ENCODE measurements around the gene GOLGA3.
"Not testable (repeated sequence)": the region's sequence is repeated elsewhere in the genome, so short reads cannot be mapped to it uniquely, and the experiment has no call there.

The GOLGA3 gene

DNA sequence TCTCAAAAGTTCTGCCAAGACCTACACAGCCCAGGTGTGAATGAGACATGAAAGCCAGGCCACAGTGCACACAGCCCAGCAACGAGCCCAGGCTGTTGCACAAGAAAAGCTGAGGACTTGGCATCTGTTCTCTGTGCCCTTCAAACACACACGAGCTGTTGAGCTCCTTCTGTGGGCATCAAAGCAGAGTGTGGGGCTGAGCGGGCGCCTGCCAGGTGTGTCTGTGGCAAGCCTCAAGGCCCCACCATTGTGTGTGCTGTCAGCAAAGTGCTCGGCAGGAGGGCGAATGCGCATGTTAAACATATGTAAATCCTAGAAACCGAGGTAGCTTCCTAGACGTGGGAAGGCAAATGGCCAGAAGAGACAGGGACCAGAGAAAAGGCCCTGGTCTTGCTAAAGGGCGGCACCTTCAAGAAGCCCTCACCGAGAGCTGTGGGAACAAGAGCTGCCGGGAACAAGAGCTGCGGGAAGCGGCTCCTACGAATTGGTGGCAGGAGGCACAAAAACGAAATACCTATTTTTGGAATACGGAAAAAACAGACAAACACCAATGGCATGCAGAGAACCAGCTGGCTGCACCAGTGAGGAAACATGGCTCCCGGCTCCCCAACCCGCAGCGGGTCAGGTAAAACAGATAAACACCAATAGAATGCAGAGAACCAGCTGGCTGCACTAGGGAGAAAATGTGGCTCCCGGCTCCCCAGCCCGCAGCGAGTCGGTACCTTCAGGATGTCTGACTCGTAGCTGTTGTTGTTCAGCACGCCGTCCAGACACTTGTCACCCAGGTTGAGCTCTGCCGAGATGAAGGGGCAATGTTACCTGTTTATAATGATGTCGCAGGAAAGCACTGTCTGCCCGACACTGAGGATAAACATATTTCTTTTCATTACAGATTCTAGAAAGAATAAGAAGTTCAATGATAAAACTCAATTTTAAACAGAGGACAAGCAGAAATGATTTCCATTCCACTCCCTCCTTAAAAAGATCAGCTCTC lies 19.0 kb upstream of the GOLGA3 start:
- DNase-seq (ENCODE audit: low read depth, low spot score): no peak

GRCh38 chr12:132844681-132845080 lies 16.0 kb upstream of the GOLGA3 start:
- not testable (repeated sequence) for DNase-seq (ENCODE audit: low read depth, low spot score)

DNA sequence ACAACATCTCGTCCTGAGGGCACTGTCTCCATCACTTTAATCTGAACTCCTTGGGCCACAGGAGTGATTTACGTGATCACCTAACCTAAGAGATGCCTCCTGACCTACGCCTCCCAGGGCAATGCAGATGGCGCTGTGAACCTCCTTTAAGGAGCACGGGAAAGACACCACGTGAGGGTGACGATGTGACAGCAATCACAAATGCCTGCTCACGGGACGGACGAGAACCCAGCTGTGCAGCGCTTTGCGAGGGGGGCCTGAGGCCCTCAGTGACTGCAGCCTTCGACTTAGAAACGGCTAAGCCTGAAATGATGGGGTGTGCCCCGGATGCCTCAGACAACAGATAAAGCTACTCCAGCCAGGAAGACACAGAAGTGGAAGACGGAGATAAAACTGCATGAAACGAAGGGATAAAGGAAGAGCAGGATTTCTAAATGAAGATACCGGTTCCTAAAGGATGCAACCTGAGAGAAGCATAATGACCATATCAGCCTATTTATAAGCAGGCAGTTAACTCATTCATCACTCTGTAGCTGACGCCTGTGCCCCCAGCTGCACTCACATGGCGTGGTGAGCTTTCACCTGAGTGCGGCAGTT lies 13.9 kb upstream of the GOLGA3 start:
- no peak for DNase-seq (ENCODE audit: low read depth, low spot score)

DNA sequence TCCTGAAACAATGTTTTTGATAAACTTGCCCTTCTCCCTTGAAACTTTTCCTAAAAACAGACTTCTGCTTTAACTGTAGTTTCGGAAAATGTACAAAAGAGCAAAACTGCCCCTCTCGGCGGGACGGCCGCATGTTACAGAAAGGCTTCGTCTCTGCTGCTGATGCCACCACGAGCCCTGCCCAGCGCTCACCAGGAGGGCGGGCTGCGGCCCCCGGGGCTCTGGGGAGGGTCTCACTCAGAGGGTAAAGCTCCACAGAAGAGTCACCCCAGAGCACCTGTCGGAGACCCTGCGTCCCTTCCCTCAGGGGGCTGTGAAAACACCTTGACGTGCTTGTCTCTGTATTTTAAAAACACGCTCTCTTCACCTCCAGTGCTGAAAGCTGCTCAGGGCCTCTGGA lies 12.5 kb upstream of the GOLGA3 start:
- DNase-seq (ENCODE audit: low read depth, low spot score): no peak

DNA sequence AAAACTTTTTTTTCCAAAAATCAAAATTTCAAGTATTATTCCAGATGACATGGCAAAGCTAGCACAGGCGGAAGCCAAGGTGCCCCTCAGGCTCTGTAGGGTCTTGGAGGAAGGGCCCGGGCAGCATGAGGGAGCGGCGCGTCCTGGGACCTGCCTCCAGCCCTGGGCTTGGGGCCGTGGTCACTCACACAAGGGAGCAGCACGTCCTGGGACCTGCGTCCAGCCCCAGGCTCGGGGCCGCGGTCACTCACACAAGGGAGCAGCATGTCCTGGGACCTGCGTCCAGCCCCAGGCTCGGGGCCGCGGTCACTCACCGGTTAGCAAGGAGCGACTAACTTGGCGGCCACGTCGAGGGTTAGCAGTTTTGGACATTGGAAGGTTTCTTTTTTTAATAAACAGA lies 11.9 kb upstream of the GOLGA3 start:
- DNase-seq (ENCODE audit: low read depth, low spot score): no peak

DNA sequence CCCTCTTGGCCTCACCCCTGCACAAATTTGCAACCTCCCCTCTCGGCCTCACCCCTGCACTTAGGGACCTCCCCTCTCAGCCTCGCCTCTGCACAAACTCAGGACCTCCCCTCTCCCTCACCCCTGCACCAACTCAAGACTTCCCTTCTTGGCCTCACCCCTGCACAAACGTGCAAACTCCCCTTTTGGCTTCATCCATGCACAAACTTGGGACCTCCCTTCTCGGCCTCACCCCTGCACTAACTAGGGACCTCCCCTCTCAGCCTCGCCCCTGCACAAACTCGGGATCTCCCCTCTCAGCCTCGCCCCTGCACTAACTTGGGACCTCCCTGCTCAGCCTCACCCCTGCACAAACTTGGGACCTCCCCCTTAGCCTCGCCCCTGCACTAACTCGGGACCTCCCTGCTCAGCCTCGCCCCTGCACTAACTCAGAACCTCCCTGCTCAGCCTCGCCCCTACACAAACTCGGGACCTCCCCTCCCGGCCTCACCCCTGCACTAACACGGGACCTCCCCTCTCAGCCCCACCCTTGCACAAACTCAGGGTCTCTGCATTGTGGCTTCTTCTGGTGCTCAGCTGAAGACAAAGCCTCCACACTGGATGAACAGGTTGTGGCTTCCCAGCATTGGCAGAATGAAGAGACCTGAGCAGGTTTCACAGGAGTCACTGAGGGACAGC lies 11.0 kb upstream of the GOLGA3 start:
- no peak for DNase-seq (ENCODE audit: low read depth, low spot score)

DNA sequence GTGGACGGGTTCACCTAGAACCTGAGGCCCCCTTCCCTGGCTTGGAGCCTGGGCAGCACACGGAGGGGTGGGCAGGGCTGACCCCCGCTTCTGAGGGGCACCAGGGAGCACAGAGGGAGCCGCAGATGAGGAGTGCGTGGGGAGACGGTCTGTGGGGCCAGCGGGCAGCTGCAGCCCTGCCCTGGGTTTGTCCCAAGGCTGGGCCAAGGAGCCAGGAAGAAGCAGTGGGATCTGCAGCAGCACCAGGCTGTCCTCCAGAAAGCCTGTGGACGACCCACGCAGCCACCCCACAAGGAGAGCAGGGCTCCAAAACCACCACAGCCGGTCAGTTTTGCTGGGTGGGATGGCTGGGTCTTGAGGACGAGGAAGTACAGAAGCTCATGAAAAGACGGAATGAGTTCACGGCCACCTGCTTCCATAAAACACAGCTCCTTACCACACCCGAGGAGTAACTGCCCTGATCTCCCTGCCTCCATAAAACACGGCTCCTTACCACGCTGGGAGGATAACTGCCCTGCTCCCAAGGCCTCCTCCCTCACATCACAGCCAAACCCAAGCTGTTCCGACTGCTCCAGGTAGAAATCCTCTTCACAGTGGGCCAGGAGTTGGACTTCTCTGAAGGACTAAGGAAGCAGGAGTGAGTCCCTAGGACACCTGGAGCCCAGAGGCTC lies 9.9 kb upstream of the GOLGA3 start:
- no peak for DNase-seq (ENCODE audit: low read depth, low spot score)

DNA sequence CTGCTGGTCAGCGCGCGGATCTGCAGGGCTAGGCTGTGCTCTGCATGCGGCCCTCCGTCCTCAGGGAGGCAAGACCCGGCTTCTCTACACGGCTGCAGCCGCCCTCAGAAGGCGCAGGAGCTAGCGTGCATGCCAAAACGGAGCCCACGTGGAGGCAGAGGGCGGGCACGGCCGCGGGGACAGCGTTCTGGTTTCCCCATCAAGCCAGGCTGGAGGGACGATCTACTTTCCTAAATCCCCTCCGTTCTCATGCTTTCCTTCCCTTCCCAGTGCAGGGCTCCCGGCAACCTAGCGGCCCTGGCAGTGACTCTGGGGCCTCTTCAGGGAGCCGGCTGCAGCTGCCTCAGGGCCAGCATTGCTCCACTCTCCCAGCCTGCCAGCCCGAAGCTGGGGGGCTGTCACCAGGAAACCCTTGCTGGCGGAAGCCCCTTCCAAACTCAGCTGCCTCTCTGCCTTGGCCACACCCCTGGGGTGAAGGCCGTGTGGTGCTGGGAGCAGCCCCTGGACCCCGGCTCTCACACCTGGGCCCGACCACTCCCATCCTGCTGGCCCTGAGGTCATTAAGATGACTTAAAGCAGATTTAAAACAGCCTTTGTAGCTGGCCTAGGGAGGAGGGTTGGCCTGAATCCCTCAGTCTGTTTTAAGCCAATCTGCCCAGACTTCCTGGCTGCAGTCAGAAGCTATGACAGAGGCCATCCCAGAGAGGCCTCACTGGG lies 9.2 kb upstream of the GOLGA3 start:
- DNase-seq (ENCODE audit: low read depth, low spot score): no peak

DNA sequence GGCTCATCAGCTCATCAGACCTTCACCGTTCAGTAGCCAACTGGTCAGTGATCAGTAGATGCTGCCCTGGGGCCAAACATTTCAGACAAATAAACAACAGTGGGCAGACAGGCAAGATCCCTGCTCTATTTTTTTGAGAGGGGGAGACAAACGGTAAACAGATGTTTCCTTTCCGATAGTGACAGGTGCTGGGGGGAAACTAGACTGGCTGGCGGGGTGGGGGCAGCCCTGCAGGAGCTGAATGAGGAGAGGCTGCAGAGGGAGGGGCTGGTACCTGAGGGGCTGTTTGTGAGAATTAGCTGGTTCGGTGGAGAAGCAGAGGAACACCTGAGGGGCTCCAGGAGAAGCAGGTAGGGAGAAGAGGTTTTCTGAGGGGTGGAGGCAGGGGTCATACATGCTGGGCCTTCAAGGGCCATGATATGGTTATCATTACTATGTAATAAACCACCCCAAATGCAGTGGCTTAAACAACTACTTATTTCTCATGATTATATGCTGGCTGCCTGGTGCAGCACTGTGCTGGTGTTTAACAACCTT lies 8.2 kb upstream of the GOLGA3 start:
- no peak for DNase-seq (ENCODE audit: low read depth, low spot score)

- not testable (repeated sequence) for DNase-seq (ENCODE audit: low read depth, low spot score)
Observed at GRCh38 chr12:132836230-132836629, 7.6 kb upstream of the GOLGA3 start.

GRCh38 chr12:132835076-132836025 lies 6.7 kb upstream of the GOLGA3 start:
- DNase-seq (ENCODE audit: low read depth, low spot score): no peak

GRCh38 chr12:132834181-132834711 lies 5.6 kb upstream of the GOLGA3 start:
- no peak for DNase-seq (ENCODE audit: low read depth, low spot score)

GRCh38 chr12:132833341-132833740 lies 4.7 kb upstream of the GOLGA3 start:
- no peak for DNase-seq (ENCODE audit: low read depth, low spot score)

GRCh38 chr12:132831771-132832170 lies 3.1 kb upstream of the GOLGA3 start:
- DNase-seq (ENCODE audit: low read depth, low spot score): no peak

- peak; percentile 68 for DNase-seq (ENCODE audit: low read depth, low spot score)
Observed at GRCh38 chr12:132827763-132828703, 636 bp downstream of the GOLGA3 start.

DNA sequence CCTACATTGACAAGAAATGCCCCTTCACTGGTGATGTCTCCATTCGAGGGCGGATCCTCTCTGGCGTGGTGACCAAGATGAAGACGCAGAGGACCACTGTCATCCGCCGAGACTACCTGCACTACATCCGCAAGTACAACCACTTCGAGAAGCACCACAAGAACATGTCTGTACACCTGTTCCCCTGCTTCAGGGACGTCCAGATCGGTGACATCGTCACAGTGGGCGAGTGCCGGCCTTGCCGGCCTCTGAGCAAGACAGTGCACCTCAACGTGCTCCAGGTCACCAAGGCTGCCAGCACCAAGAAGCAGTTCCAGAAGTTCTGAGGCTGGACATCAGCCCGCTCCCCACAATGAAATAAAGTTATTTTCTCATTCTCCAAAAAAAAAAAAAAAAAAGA lies 2.8 kb downstream of the GOLGA3 start:
- no peak for DNase-seq (ENCODE audit: low read depth, low spot score)

GRCh38 chr12:132825089-132825488 lies 3.6 kb downstream of the GOLGA3 start:
- no peak for DNase-seq (ENCODE audit: low read depth, low spot score)

DNA sequence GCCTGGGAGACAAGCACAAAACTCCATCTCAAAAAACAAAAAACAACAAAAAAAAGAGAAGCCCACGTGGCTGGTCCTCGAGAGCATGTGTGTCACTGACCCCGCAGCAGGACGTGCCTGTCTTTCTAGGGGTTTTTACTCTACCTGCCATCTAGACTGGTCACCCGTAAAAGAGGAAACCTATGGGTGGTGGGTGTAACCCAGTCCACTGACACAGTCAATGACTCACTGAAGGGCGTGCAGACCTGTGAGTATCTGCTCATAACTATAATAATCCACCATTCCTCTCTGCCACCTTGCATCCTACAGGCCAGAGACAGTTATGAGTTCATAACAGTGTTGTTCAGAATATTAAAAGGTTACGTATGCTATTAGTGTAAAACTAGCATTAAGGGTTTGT lies 4.6 kb downstream of the GOLGA3 start:
- DNase-seq (ENCODE audit: low read depth, low spot score): no peak
